ENCODE measurements around the gene SCNN1A. TPM values are rescaled to one million over a fixed set of nuclear protein-coding genes. Genes with fewer than 3 reads are reported as not detected.

The SCNN1A gene
- total and polyA plus RNA-seq, 2 experiments from 2014 or later, result 21.7 to 28.4 TPM

DNA sequence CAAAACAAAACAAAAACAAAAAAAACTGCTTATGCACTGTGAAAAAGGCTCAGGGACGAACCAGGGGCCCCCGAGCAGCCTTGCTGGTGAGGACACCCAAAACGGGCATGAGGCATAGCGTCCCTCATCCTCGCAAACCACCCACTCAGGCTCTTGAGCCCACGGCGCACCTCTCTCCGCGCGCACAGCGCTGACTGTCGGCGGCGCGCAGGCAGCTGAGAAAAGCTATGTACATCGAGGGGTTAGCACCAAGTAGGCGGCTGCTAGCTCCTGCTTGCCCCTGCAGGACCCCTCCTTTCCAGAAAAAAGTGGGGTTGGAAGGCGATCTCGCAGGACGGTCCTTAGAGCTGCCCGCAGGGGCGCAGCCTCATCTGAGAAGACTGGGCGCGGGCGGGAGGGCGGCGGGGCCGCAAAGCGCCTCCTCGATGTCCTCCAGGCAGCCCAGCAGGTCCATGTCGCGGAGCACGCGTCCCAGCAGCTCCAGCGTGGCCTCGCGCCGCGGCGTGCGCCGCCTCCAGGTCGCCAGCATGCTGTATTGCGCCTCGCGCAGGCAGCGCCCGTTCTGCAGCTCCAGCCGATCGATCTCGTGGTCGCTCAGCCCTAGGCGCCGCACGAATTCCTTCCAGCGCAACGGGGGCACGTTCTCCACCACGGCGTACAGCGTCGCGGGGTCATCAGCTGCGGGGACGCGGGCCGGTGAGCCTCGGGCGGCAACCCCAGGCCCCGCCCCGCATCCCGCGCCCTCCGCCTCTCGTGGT, 46.2 kb downstream of the SCNN1A start:
- Histone ChIP-seq H4K20me1 (ENCODE audit: insufficient read depth, poor library complexity, severe bottlenecking) (peaks cover 6% of the 10 kb centered on the region), H3K27ac (no peak overlapping the region), H3K79me2 (peaks cover 34% of the 10 kb centered on the region), H3K36me3 (replicated peaks; ENCODE audit: insufficient read depth, low read depth) (peaks cover 9% of the 10 kb centered on the region), H3K4me3 (no peak overlapping the region), H3K9me2 (replicated peaks; ENCODE audit: insufficient read depth) (no peaks in the 10 kb centered on the region), H2AFZ (no peak overlapping the region), H3K9me3 (ENCODE audit: low read depth) (no peaks in the 10 kb centered on the region), H3K4me2 (no peak overlapping the region), H3K27me3 (no peaks in the 10 kb centered on the region), H3K4me1 (ENCODE audit: insufficient read depth) (peaks cover 10% of the 10 kb centered on the region)
- TF ChIP-seq EZH2phosphoT487 (IDR thresholded peaks at IDR 0.05; ENCODE audit: low read depth, severe bottlenecking, unreplicated experiment) (no peak), EZH2 (IDR thresholded peaks at IDR 0.05; ENCODE audit: borderline replicate concordance) (no peak)
- TF ChIP-seq, protein P1, sequence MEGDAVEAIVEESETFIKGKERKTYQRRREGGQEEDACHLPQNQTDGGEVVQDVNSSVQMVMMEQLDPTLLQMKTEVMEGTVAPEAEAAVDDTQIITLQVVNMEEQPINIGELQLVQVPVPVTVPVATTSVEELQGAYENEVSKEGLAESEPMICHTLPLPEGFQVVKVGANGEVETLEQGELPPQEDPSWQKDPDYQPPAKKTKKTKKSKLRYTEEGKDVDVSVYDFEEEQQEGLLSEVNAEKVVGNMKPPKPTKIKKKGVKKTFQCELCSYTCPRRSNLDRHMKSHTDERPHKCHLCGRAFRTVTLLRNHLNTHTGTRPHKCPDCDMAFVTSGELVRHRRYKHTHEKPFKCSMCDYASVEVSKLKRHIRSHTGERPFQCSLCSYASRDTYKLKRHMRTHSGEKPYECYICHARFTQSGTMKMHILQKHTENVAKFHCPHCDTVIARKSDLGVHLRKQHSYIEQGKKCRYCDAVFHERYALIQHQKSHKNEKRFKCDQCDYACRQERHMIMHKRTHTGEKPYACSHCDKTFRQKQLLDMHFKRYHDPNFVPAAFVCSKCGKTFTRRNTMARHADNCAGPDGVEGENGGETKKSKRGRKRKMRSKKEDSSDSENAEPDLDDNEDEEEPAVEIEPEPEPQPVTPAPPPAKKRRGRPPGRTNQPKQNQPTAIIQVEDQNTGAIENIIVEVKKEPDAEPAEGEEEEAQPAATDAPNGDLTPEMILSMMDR (IDR thresholded peaks at IDR 0.05; ENCODE audit: poor library complexity), result no peak
- DNase-seq (ENCODE audit: low spot score), result no peak
- WGBS (ENCODE audit: low lambda C conversion rate, missing lambda C conversion rate), result 97% methylated on average over 57 of the region's 75 CpGs

GRCh38 chr12:6328045-6328779, 47.2 kb downstream of the SCNN1A start:
- Histone ChIP-seq H3K4me3 (no peak overlapping the region), H3K4me2 (no peak overlapping the region), H3K36me3 (replicated peaks; ENCODE audit: insufficient read depth, low read depth) (peaks cover 9% of the 10 kb centered on the region)

GRCh38 chr12:6327229-6328041, 47.9 kb downstream of the SCNN1A start:
- Histone ChIP-seq H3K9me3 (ENCODE audit: low read depth) (no peaks in the 10 kb centered on the region), H3K36me3 (replicated peaks; ENCODE audit: insufficient read depth, low read depth) (peaks cover 9% of the 10 kb centered on the region), H3K27ac (no peak overlapping the region), H4K20me1 (ENCODE audit: insufficient read depth, poor library complexity, severe bottlenecking) (peaks cover 6% of the 10 kb centered on the region), H3K4me2 (no peak overlapping the region), H3K9me2 (replicated peaks; ENCODE audit: insufficient read depth) (no peaks in the 10 kb centered on the region), H3K79me2 (peaks cover 17% of the 10 kb centered on the region), H3K4me1 (ENCODE audit: insufficient read depth) (peaks cover 21% of the 10 kb centered on the region), H3K4me3 (no peak overlapping the region), H2AFZ (no peak overlapping the region), H3K27me3 (no peaks in the 10 kb centered on the region)
- no peak for DNase-seq (ENCODE audit: low spot score)
- TF ChIP-seq, protein P1 (IDR thresholded peaks at IDR 0.05; ENCODE audit: poor library complexity), result no peak
- TF ChIP-seq EZH2phosphoT487 (IDR thresholded peaks at IDR 0.05; ENCODE audit: low read depth, severe bottlenecking, unreplicated experiment) (no peak), EZH2 (IDR thresholded peaks at IDR 0.05; ENCODE audit: borderline replicate concordance) (no peak)
- WGBS (ENCODE audit: low lambda C conversion rate, missing lambda C conversion rate), result 89% methylated on average over 28 of the region's 33 CpGs

More at GRCh38 chr12:6328045-6328779, 47.2 kb downstream of the SCNN1A start:
- DNase-seq (ENCODE audit: low spot score), result no peak
- H2AFZ ChIP-seq, result no peak overlapping the region
- H3K27ac ChIP-seq, result no peak overlapping the region
- no peaks in the 10 kb centered on the region for H3K27me3 ChIP-seq
- peaks cover 25% of the 10 kb centered on the region for H3K79me2 ChIP-seq
- no peaks in the 10 kb centered on the region for H3K9me2 ChIP-seq (replicated peaks; ENCODE audit: insufficient read depth)
- H3K9me3 ChIP-seq (ENCODE audit: low read depth), result no peaks in the 10 kb centered on the region
- H4K20me1 ChIP-seq (ENCODE audit: insufficient read depth, poor library complexity, severe bottlenecking), result peaks cover 6% of the 10 kb centered on the region
- peaks cover 15% of the 10 kb centered on the region for H3K4me1 ChIP-seq (ENCODE audit: insufficient read depth)
- TF ChIP-seq EZH2phosphoT487 (IDR thresholded peaks at IDR 0.05; ENCODE audit: low read depth, severe bottlenecking, unreplicated experiment) (no peak), EZH2 (IDR thresholded peaks at IDR 0.05; ENCODE audit: borderline replicate concordance) (no peak)
- TF ChIP-seq, protein P1 (IDR thresholded peaks at IDR 0.05; ENCODE audit: poor library complexity), result no peak
- 90% methylated on average over 10 of the region's 10 CpGs for WGBS (ENCODE audit: low lambda C conversion rate, missing lambda C conversion rate)
